ENCODE data around the gene DAB1. TPM values are rescaled to one million over a fixed set of nuclear protein-coding genes. Genes with fewer than 3 reads are reported as not detected.

DAB1 gene
- total RNA-seq, 1 experiment from 2014 or later: not detected

GRCh38 chr1:57345916-57346315 lies 77.9 kb downstream of the DAB1 start:
- RAD21 ChIA-PET (ENCODE audit: low non-redundant PET in 1 of 2, low total read pairs in 2 of 2, uncharacterized antibody in 2 of 2, unreplicated experiment in 2 of 2): no interaction called here
- Histone ChIP-seq H3K36me3 (ENCODE audit: control insufficient read depth in 1 of 2, insufficient read depth in 2 of 2, low read length in 2 of 2) (no peaks in the 10 kb centered on the region), H2AFZ (ENCODE audit: low read depth, low read length, poor library complexity, severe bottlenecking) (no peak overlapping the region), H3K27me3 (ENCODE audit: insufficient read depth, low read length) (no peaks in the 10 kb centered on the region; the same call in 1 of the 2 replicates), H3K79me2 (ENCODE audit: insufficient read depth, low read length) (no peaks in the 10 kb centered on the region), H3K9me2 (ENCODE audit: insufficient read depth) (no peaks in the 10 kb centered on the region), H3K27ac (ENCODE audit: low read depth, low read length) (no peak overlapping the region), H4K20me1 (ENCODE audit: insufficient read depth) (no peaks in the 10 kb centered on the region), H3K9ac (ENCODE audit: low read length) (no peak overlapping the region), H3K4me2 (ENCODE audit: low read length) (no peak overlapping the region), H3K4me1 (ENCODE audit: control insufficient read depth in 1 of 2, insufficient read depth in 2 of 2, low read length in 2 of 2) (no peaks in the 10 kb centered on the region), H3K9me3 (ENCODE audit: control insufficient read depth in 1 of 2, insufficient read depth in 1 of 2, low read depth in 1 of 2, low read length in 2 of 2) (no peaks in the 10 kb centered on the region), H3K4me3 (replicated peaks in 1 of 2; ENCODE audit: low read depth in 1 of 2, low read length in 2 of 2) (no peak overlapping the region)
- intact Hi-C loops (cut with micrococcal nuclease): no loop called here
- BruUV-seq (replicated peaks): no TSS peak
- TF ChIP-seq ZFX (IDR thresholded peaks at IDR 0.05): no peak
- no peak for TF ChIP-seq YY1 (IDR thresholded peaks at IDR 0.05; ENCODE audit: extremely low read depth, insufficient replicate concordance, low read depth, low read length)
- TF ChIP-seq RAD21 (IDR thresholded peaks at IDR 0.05; ENCODE audit: low read depth): no peak
- TF ChIP-seq SP1 (IDR thresholded peaks at IDR 0.05; ENCODE audit: low read depth): no peak
- no peak for TF ChIP-seq ZBTB33 (IDR thresholded peaks at IDR 0.05; ENCODE audit: extremely low read depth, insufficient replicate concordance, low read length)
- no peak for TF ChIP-seq SRF (IDR thresholded peaks at IDR 0.05; ENCODE audit: low read depth)
- TF ChIP-seq FOSL1 (IDR thresholded peaks at IDR 0.05; ENCODE audit: low read depth): no peak
- no peak for TF ChIP-seq ZNF274 (IDR thresholded peaks at IDR 0.05; ENCODE audit: low read depth, low read length)
- TF ChIP-seq EGR1 (IDR thresholded peaks at IDR 0.05; ENCODE audit: low read depth): no peak
- TF ChIP-seq CTCF (IDR thresholded peaks at IDR 0.05 in 2 of 3, conservative IDR thresholded peaks at IDR 0.05 in 1 of 3; ENCODE audit: borderline replicate concordance in 1 of 3, insufficient read depth in 1 of 3, low read depth in 2 of 3, low read length in 2 of 3): no peak
- DNase-seq (ENCODE audit: low read depth, low spot score): no peak
- no peak for ATAC-seq
- POLR2A ChIA-PET: no interaction called here
- CTCF ChIA-PET: no interaction called here

Data from HCT116 (cell line).